Stimulated activated CD8-positive, alpha-beta memory T cell treated with anti-CD3 and anti-CD28 coated beads, Interleukin-15, amount 100 ng/mL, for 4 hours (primary cell): ENCODE results near the gene RPUSD1.
"Not testable (repeated sequence)": the region's sequence is repeated elsewhere in the genome, so short reads cannot be mapped to it uniquely, and the experiment has no call there.

ENCODE experiments used
- DNase-seq, 2 donors: peaks; one replicate each; pipeline ENCODE4 v3.0.0-alpha.2; 2020; ENCODE audit warnings: low read depth in 2 of 2

RPUSD1 gene, protein sequence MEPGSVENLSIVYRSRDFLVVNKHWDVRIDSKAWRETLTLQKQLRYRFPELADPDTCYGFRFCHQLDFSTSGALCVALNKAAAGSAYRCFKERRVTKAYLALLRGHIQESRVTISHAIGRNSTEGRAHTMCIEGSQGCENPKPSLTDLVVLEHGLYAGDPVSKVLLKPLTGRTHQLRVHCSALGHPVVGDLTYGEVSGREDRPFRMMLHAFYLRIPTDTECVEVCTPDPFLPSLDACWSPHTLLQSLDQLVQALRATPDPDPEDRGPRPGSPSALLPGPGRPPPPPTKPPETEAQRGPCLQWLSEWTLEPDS

DNA sequence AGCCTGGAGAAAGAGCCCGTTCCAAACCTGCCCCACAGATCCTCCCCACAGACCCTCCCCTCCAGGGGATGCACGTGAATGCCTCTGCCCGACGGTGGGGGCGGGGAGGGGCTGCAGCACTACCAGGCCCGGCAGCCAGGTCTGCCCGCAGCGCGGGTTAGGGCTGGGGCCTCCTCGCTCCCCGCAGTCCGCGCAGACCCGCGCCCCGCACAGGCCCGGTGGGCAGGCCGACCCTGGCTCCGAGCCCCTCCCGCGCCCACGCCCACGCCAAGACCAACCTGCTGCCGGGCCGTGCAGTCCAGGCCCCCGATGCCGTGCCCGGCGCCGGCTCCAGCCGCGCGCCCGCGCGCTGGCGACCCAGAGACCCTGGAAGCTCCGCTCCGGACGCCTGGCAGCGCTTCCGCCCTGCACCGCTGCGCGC is at the start of gene RPUSD1:
Gene RPUSD1, minus strand, starts transcription at position 404 of the 421 bp plus-strand sequence. CDS start 644 bp downstream, outside the sequence.
- DNase-seq = no peak

DNA sequence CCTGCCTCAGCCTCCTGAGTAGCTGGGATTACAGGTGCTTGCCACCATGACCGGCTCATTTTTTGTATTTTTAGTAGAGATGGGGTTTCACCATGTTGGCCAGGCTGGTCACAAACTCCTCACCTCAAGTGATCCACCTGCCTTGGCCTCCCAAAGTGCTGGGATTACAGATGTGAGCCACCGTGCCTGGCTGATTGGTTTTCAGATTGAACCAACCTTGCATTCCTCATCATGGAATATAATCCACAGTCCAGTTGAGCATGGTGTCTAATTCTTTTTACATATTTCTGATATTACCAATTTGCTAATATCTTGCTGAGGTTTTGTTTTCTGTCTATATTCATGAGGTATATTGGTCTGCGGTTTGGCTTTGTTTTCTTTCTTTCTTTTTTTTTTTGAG is 48.6 kb upstream of the RPUSD1 start:
- not testable (repeated sequence) for DNase-seq

GRCh38 chr16:836221-836620 is 48.0 kb upstream of the RPUSD1 start:
- DNase-seq = no peak

GRCh38 chr16:835373-835772 is 47.2 kb upstream of the RPUSD1 start:
- DNase-seq = no peak

DNA sequence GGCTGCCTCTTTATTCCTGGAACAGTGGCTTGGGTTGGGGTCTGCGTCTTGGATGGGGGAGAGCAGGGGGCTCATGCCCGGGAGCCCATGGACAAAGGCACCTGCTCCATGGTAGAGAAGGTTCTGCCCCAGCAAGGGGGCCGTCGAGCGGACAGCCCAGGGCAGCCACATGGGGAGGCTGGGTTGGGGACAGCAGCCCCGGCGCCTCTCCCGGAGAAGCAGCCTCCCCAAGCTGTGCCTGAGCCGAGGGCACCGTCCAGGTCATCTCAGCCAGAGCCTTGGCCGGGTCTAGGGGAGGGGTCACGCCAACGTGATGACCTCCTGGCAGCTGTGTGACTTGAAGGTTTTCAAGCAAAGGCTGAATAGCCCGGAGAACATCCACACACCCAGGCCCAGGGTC is 45.2 kb upstream of the RPUSD1 start:
- no peak for DNase-seq

- no peak for DNase-seq
Measured at GRCh38 chr16:832652-833336, 44.6 kb upstream of the RPUSD1 start.

- no peak for DNase-seq
Measured at GRCh38 chr16:831571-832413, 43.6 kb upstream of the RPUSD1 start.

GRCh38 chr16:830871-831570 is 42.8 kb upstream of the RPUSD1 start:
- DNase-seq = no peak

DNA sequence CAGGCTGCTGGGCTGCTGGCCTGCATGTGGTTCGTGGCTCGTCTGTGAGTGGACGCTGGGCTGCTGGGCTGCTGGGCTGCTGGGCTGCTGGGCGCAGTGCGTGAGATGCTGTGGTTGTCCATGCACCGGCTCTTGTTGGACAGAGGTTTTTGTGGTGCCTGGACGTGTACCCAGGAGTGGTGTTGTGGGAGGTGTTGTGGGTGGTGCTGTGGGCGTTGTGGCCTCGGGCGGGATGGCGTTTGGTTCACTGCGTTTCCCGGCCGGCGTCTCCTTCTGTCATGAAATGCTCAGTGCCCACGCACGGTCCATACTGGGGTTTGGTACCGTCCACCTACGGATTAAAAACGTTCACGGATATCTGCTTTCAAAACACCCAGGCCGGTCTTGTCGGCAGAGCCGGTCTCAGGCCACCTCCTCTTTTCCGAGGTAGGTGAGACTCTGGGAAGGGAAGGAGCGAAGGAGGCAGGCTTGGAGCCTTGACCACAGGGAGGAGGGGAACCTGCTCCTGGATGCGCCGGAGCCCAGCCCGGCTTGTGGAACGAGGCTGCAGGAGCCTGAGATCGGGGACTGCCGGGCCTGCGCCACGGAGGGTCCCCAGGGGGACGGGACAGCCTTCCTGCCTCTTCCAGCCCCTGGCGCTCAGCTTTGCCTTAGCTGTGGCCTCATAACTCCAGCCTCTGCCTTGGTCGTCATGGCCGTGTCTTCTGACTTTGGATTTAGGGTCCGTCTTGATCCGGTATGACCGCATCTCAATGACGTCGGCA is 42.1 kb upstream of the RPUSD1 start:
- DNase-seq = no peak

- no peak for DNase-seq
Measured at GRCh38 chr16:828891-829290, 40.7 kb upstream of the RPUSD1 start.

GRCh38 chr16:827513-827912 is 39.3 kb upstream of the RPUSD1 start:
- no peak for DNase-seq

- DNase-seq = no peak
Measured at GRCh38 chr16:825341-826061, 37.3 kb upstream of the RPUSD1 start.

DNA sequence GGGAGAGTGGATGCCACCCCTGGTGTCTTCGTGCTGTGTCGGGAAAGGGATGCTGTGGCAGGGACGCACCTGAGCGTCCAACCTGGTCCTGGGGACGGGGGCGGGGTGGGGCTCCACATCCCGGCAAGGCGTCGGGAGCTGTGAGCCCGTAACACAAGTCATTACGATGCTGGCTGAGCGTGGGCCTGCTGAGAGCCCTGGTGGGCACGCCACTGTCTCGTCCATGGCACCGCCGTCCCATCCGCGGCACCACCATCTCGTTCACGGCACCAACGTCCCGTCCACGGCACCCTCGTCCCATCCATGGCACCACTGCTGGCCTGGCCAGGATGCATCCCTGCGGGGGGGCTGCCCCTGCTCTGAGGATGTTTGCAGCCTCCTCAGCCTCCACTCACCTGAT is 36.4 kb upstream of the RPUSD1 start:
- no peak for DNase-seq

DNA sequence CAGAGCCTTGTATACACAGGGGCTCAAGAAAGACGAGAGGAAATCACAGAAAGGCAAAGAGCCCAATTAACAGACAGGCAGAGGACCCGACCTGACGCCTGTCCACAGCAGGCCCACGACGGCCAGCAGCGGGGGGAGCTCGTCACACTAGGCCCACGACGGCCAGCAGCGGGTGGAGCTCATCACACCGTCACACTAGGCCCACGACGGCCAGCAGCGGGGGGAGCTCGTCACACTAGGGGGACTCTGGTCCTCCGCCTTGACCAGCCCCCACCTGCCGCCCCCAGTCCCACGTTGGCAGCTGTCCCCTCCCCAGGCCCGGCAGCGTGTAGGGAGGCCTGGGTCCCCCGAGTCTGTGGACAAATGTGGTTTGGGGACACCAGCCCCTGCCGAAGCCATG is 36.0 kb upstream of the RPUSD1 start:
- DNase-seq = no peak

DNA sequence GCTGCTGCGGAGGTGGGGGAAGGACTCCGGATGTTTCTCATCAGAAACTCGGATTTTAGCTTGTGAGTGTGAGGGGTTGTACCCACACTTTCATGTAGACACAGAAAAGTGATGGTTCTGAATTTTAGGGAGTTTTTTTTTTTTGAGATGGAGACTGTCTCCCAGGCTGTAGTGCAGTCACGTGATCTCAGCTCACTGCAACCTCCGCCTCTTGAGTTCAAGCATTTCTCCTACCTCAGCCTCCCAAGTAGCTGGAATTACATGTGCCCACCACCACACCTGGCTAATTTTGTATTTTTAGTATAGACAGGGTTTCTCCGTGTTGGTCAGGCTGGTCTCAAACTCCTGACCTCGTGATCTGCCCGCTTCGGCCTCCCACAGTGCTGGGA is 34.7 kb upstream of the RPUSD1 start:
- no peak for DNase-seq

DNA sequence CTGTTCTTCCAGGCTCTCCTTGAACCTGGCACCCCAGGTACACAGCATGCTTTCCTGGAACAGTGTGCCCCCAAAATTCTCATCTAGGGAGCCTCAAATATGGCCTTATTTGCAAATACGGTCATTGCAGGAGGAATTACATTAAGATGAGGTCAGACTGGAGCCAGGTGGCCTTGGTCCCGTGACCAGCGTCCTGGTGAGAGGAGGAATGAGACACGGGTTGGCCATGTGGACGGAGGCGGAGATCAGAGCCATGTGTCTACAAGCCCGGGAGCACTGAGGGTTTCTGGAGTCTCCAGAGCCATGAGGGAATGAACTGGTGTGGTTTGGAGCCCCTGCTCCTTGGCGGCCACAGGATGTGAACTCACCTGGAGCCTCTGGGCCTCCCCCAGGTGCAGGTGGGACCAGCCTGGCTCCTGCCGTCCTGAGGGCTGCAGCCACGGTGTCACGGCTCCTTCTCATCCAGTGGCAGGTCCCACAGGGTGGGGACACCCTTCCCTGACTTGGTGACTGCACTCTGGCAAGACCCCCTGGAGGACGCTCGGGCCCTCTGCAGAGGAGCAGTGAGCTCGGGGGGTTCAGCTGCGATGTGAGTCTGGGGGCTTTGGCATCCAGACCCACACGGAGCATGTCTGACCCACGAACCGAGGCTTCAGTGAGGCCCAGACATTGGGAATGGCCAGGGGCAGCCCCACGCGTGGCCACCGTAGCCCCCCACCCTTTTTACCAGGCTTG is 34.2 kb upstream of the RPUSD1 start:
- DNase-seq = no peak

GRCh38 chr16:821751-822150 is 33.6 kb upstream of the RPUSD1 start:
- DNase-seq = no peak

GRCh38 chr16:820748-821147 is 32.6 kb upstream of the RPUSD1 start:
- DNase-seq = no peak

- DNase-seq = not testable (repeated sequence)
Measured at GRCh38 chr16:820044-820408, 31.8 kb upstream of the RPUSD1 start.
